Fibroblast of mammary gland (primary cell): ENCODE data around the gene FOXL3.

ENCODE experiments used
- DNase-seq: peaks from one replicate; pipeline ENCODE4 v3.0.0-alpha.2; 2010; ENCODE audit warnings: low read depth
- H3K4me3 ChIP-seq: 2 replicates; pipeline ENCODE4 v1.5.1; 2011; ENCODE audit warnings: low read depth, mild to moderate bottlenecking, low read length, moderate library complexity; ENCODE audit not compliant: control insufficient read depth
- TF ChIP-seq, protein P1 (sequence below): conservative IDR thresholded peaks from 2 replicates; pipeline ENCODE4 v1.5.1; 2011; ENCODE audit warnings: low read depth, low read length, inconsistent platforms; ENCODE audit not compliant: control insufficient read depth, insufficient read depth

Gene FOXL3

DNA sequence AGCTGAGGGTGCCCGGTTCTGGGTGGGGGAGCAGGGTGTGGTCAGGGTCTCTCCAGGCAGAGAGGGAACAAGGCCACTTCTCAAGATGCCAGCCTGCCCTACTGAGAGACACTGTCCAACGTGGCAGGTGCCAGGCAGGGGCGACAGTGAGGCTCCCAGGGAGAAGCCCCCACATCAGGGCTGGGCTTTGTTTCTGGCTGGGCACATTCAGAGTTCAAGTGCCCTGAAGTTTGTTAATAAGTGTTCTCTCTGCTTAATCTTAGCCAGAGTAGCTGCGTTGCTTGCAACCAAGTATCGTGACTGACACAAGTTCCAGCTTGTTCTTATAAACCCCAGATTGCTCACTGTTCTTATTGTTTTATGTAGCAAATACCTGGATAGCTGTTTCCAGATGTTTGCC, 21.8 kb downstream of the FOXL3 start:
- no peak for DNase-seq
- TF ChIP-seq, protein P1, sequence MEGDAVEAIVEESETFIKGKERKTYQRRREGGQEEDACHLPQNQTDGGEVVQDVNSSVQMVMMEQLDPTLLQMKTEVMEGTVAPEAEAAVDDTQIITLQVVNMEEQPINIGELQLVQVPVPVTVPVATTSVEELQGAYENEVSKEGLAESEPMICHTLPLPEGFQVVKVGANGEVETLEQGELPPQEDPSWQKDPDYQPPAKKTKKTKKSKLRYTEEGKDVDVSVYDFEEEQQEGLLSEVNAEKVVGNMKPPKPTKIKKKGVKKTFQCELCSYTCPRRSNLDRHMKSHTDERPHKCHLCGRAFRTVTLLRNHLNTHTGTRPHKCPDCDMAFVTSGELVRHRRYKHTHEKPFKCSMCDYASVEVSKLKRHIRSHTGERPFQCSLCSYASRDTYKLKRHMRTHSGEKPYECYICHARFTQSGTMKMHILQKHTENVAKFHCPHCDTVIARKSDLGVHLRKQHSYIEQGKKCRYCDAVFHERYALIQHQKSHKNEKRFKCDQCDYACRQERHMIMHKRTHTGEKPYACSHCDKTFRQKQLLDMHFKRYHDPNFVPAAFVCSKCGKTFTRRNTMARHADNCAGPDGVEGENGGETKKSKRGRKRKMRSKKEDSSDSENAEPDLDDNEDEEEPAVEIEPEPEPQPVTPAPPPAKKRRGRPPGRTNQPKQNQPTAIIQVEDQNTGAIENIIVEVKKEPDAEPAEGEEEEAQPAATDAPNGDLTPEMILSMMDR: no peak
- H3K4me3 ChIP-seq: no peak overlapping the region

DNA sequence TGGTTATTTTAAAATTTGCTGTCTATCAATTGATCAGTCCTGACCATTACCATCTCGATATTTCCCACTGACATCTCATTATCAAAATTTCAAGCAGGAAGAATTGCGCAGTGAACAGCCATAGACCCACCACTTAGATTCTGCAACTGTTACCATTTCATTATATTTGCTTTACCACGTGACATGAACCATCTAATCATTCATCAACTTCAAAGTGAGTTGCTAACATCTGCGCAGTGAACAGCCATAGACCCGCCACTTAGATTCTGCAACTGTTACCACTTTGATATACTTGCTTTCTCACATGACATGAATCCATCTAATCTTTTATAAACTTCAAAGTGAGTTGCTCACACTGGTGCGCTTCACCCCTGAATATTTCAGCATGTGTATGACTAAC, 22.5 kb downstream of the FOXL3 start:
- H3K4me3 ChIP-seq: no peak overlapping the region
- TF ChIP-seq, protein P1: no peak
- DNase-seq: no peak

DNA sequence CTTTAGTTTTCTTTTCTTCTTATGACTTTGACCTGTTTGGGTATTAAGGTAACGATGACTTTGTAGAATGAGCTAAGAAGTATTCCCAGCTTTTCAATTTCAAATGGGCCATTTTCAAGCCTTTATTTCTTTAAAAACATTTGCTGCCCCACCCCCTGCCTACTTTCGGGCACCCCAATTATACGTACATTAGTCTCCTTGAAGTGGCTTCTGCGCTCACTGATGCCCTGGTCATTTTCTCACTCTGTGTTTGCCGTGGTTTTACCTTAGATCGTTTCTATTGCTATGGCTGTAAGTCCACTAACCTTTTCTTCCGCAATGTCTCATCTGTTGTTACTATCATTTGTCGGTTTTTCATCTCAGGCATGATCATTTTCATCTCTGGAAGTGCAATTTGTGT, 24.9 kb downstream of the FOXL3 start:
- DNase-seq: no peak
- no peak overlapping the region for H3K4me3 ChIP-seq
- TF ChIP-seq, protein P1: no peak

DNA sequence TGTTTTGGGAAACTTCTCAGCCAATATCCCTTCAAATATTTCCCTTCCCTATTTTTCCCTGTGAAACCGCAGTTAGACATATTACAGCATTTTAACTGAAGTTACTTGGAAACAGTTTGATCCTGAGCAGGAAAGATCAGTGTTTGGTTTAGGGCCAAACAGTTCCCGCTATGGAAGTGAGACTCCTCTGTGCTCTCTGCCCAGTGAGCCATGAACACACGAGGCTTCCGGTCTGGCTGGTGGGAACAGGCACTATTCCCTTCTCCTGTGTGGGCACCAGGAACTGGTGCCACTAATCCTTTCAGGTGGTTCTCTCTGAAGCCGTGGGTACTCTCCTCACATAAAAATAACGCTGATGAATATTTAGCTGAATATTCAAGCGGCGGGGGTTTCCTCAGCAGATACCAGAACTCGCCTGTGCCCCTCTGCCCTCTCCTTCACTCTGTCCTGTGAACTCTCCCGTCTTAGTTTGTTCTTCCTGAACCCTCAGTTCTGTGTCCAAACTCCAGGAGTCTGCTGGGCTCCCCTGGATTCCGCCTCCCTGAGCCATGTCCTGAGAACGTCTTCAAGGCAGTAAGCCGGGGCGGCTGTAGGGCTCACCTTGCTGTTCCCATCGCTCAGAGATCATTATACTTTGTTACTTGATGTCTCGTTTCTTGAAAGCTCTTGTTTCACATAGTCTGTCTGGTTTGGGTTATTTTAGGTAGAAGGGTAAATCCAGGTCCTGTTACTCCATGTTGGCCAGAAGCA, 25.7 kb downstream of the FOXL3 start:
- DNase-seq: no peak
- TF ChIP-seq, protein P1: no peak
- H3K4me3 ChIP-seq: no peak overlapping the region

DNA sequence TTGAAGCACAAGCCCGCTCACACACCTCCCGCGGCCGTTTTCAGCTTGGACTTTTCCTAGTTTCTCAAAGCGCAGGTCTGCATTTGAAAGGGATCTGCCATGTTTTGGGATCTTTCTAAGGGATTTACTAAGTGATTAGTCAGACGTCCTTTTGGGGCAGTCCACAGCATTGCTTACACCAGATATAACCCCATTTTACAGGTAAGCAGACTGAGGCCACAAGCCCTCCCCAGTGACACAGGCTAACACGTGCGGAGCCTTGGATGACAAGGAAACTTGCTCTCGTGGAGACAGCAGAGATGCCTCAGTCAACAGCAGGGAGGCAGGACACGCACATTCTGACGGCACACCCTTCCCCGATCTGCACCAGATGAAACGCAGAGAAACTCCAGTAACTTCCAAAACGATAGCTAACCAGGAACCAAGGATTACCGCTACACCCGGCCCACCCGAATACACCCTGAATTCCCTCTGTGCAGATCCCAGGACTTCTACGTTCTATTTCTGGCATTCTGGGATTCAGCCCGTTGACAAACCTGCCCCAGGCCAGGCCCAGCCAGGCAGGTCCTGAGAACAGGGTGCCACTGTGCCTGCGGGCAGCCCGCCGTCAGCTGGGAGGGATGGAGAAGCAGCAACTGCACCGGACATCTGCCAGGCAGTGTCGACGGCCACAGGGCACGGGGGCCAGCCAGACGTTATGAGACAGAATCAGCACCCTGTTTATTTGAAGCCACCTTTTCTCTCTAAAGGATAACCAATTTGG, 27.9 kb downstream of the FOXL3 start:
- TF ChIP-seq, protein P1: no peak
- no peak overlapping the region for H3K4me3 ChIP-seq
- no peak for DNase-seq

DNA sequence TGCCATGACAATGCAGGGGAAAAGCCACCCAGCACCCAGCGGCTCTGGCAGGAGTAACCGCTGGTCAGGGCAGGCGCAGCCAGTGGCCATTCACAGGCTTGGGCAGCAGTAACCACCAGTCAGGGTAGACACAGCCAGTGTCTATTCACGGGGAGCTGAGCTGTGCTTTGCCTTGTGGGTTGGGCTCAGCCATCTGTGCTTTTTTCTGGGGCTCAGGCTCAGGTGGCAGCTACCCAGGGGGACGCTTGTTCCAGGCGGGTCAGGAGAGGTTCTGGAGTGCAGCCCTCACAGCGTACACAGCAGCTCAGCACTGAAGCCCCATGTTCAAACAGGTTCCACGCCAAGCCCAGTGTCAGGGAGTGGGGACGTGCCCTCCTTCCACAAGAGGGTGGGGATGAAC, 28.5 kb downstream of the FOXL3 start:
- TF ChIP-seq, protein P1: no peak
- DNase-seq: no peak
- H3K4me3 ChIP-seq: no peak overlapping the region
